Ishikawa (cell line): ENCODE data around the gene HOXB9.

ENCODE experiments used
- EGR1 ChIP-seq: IDR thresholded peaks from 2 replicates; pipeline ENCODE4 v1.6.1; 2012
- EP300 ChIP-seq: IDR thresholded peaks from 2 replicates; pipeline ENCODE4 v1.6.1; 2012; ENCODE audit warnings: borderline replicate concordance
- TAF1 ChIP-seq: IDR thresholded peaks from 2 replicates; pipeline ENCODE4 v1.6.1; 2012; ENCODE audit warnings: low read depth, mild to moderate bottlenecking
- TCF12 ChIP-seq: IDR thresholded peaks from 2 replicates; pipeline ENCODE4 v1.6.1; 2012; ENCODE audit warnings: low read depth
- YY1 ChIP-seq: IDR thresholded peaks from 2 replicates; pipeline ENCODE4 v1.6.1; 2012; ENCODE audit warnings: low read depth
- ZBTB7A ChIP-seq: IDR thresholded peaks from 2 replicates; pipeline ENCODE4 v1.6.1; 2012; ENCODE audit warnings: low read depth

- no peak for TF ChIP-seq YY1
- TF ChIP-seq TAF1: no peak
- TF ChIP-seq ZBTB7A: no peak
- no peak for TF ChIP-seq EGR1
- TF ChIP-seq EP300: no peak
- no peak for TF ChIP-seq TCF12
These were observed 25.0 kb downstream of the HOXB9 start for GRCh38 chr17:48601207-48601538.
